ENCODE results near the gene CDK6.

The CDK6 gene

GRCh38 chr7:92833024-92833765 lies 3.2 kb downstream of the CDK6 start:
- peak; percentile 70 for TF ChIP-seq CTCF (IDR thresholded peaks at IDR 0.05; ENCODE audit: extremely low read depth, missing control alignments)
- DNase-seq (ENCODE audit: low spot score), result peak; percentile 85

GRCh38 chr7:92832534-92833023 lies 3.8 kb downstream of the CDK6 start:
- TF ChIP-seq CTCF (IDR thresholded peaks at IDR 0.05; ENCODE audit: extremely low read depth, missing control alignments), result no peak
- no peak for DNase-seq (ENCODE audit: low spot score)

GRCh38 chr7:92831716-92832533 lies 4.4 kb downstream of the CDK6 start:
- no peak for TF ChIP-seq CTCF (IDR thresholded peaks at IDR 0.05; ENCODE audit: extremely low read depth, missing control alignments)
- no peak for DNase-seq (ENCODE audit: low spot score)

- TF ChIP-seq CTCF (IDR thresholded peaks at IDR 0.05; ENCODE audit: extremely low read depth, missing control alignments), result no peak
- no peak for DNase-seq (ENCODE audit: low spot score)
Measured at GRCh38 chr7:92830532-92831110, 5.8 kb downstream of the CDK6 start.

GRCh38 chr7:92830027-92830426 lies 6.3 kb downstream of the CDK6 start:
- no peak for TF ChIP-seq CTCF (IDR thresholded peaks at IDR 0.05; ENCODE audit: extremely low read depth, missing control alignments)
- DNase-seq (ENCODE audit: low spot score), result no peak

GRCh38 chr7:92827464-92828120 lies 8.8 kb downstream of the CDK6 start:
- DNase-seq (ENCODE audit: low spot score), result no peak
- TF ChIP-seq CTCF (IDR thresholded peaks at IDR 0.05; ENCODE audit: extremely low read depth, missing control alignments), result no peak

All from GM20000 (cell line).